B cell (primary cell): Measurements from ENCODE around the gene TRIM54.

Experiments
- CTCF ChIP-seq: fragments of 200-600 bp; IDR thresholded peaks from one replicate; pipeline ENCODE4 v1.8.0; 2022; ENCODE audit warnings: antibody characterized with exemption, mild to moderate bottlenecking
- EZH2 ChIP-seq: IDR thresholded peaks from 2 replicates; pipeline ENCODE4 v1.6.1; 2012; ENCODE audit warnings: borderline replicate concordance, low read depth, mild to moderate bottlenecking, moderate library complexity, low read length; ENCODE audit not compliant: insufficient read depth, poor library complexity, severe bottlenecking

- TF ChIP-seq EZH2 (no peak), CTCF (no peak)
These were observed 71.8 kb downstream of the TRIM54 start for GRCh38 chr2:27353762-27354596.
